Suprapubic skin (tissue), 4 donors: ENCODE results near the gene PHACTR4. TPM values are rescaled to one million over a fixed set of nuclear protein-coding genes. Genes with fewer than 3 reads are reported as not detected.

Source experiments
- DNase-seq, 2 donors: peaks; one replicate each; pipeline ENCODE4 v3.0.0-alpha.2; 2019; ENCODE audit warnings: low spot score in 2 of 2
- H3K27ac ChIP-seq: fragments of 200-600 bp; sonication (generic); one replicate; pipeline ENCODE4 v1.5.1; 2019
- H3K27me3 ChIP-seq: fragments of 200-600 bp; sonication (generic); one replicate; pipeline ENCODE4 v1.5.1; 2019
- H3K36me3 ChIP-seq: fragments of 200-600 bp; sonication (generic); one replicate; pipeline ENCODE4 v1.5.1; 2019
- H3K4me1 ChIP-seq: fragments of 200-600 bp; sonication (generic); one replicate; pipeline ENCODE4 v1.5.1; 2019
- H3K4me3 ChIP-seq: fragments of 200-600 bp; sonication (generic); one replicate; pipeline ENCODE4 v1.5.1; 2019; ENCODE audit warnings: mild to moderate bottlenecking
- H3K9me3 ChIP-seq: fragments of 200-600 bp; sonication (generic); one replicate; pipeline ENCODE4 v1.5.1; 2019
- EP300 ChIP-seq: sonication (generic); formaldehyde crosslinking; IDR thresholded peaks from one replicate; pipeline ENCODE4 v1.6.1; 2017; ENCODE audit warnings: antibody characterized with exemption
- POLR2A ChIP-seq, 2 donors: fragments of 450-650 bp; IDR thresholded peaks; one replicate each; pipeline ENCODE4 v1.6.1; 2017; ENCODE audit warnings: antibody characterized with exemption in 2 of 2, mild to moderate bottlenecking in 2 of 2, moderate library complexity in 2 of 2
- POLR2AphosphoS5 ChIP-seq, 3 donors: sonication (generic); formaldehyde crosslinking; IDR thresholded peaks; one replicate each; pipeline ENCODE4 v1.6.1; 2017; ENCODE audit warnings: antibody characterized with exemption in 3 of 3
- WGBS: methylation state at CpG from one replicate; pipeline ENCODE4 v1.1.5; 2018; 5-methylcytosine and 5-hydroxymethylcytosine counted together
- total RNA-seq, 4 donors: library from RNA; depleted of rRNA; stranded (reverse); fragments of >200 nt; gene quantifications; one replicate each; pipeline ENCODE4 v1.1.0, GENCODE V29; 2016
- TF ChIP-seq, protein P1 (sequence below), 2 donors: fragments of 200-600 bp in 1 of 2; fragments of 450-650 bp in 1 of 2; sonication (generic) in 1 of 2; IDR thresholded peaks; one replicate each; pipeline ENCODE4 v1.5.1; 2016 to 2019; ENCODE audit warnings: antibody characterized with exemption in 2 of 2, mild to moderate bottlenecking in 1 of 2, moderate library complexity in 1 of 2

The PHACTR4 gene
- total RNA-seq, 4 donors from 2014 or later: 29.0 to 64.2 (median 47.5) TPM

DNA sequence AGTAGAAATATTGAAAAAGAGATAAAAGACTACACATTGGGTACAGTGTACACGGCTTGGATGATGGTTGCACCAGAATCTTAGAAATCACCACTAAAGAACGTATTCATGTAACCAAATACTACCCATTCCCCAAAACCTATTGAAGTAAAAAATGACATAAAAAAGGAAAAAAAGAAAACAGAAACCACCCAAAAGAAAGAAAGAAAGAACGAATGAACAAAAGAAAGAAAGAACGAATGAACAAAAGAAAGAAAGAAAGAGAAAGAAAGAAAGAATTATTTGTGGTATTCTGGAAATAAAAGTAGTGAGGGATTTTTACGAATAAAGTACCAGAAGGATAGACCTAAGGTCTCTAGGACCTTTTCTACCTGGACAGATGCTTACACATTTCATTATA lies 42.1 kb downstream of the PHACTR4 start:
- no peak overlapping the region for H3K27ac ChIP-seq
- no peak overlapping the region for H3K4me3 ChIP-seq
- no peaks in the 10 kb centered on the region for H3K9me3 ChIP-seq
- no peak for DNase-seq
- TF ChIP-seq POLR2A (IDR thresholded peaks at IDR 0.05) (no peak), POLR2AphosphoS5 (IDR thresholded peaks at IDR 0.05) (no peak), EP300 (no peak)
- TF ChIP-seq, protein P1, sequence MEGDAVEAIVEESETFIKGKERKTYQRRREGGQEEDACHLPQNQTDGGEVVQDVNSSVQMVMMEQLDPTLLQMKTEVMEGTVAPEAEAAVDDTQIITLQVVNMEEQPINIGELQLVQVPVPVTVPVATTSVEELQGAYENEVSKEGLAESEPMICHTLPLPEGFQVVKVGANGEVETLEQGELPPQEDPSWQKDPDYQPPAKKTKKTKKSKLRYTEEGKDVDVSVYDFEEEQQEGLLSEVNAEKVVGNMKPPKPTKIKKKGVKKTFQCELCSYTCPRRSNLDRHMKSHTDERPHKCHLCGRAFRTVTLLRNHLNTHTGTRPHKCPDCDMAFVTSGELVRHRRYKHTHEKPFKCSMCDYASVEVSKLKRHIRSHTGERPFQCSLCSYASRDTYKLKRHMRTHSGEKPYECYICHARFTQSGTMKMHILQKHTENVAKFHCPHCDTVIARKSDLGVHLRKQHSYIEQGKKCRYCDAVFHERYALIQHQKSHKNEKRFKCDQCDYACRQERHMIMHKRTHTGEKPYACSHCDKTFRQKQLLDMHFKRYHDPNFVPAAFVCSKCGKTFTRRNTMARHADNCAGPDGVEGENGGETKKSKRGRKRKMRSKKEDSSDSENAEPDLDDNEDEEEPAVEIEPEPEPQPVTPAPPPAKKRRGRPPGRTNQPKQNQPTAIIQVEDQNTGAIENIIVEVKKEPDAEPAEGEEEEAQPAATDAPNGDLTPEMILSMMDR (IDR thresholded peaks at IDR 0.05): no peak
- peaks cover 2% of the 10 kb centered on the region for H3K4me1 ChIP-seq
- H3K27me3 ChIP-seq: no peaks in the 10 kb centered on the region
- WGBS: 91% methylated on average over 5 of the region's 5 CpGs
- H3K36me3 ChIP-seq: peaks cover 12% of the 10 kb centered on the region

DNA sequence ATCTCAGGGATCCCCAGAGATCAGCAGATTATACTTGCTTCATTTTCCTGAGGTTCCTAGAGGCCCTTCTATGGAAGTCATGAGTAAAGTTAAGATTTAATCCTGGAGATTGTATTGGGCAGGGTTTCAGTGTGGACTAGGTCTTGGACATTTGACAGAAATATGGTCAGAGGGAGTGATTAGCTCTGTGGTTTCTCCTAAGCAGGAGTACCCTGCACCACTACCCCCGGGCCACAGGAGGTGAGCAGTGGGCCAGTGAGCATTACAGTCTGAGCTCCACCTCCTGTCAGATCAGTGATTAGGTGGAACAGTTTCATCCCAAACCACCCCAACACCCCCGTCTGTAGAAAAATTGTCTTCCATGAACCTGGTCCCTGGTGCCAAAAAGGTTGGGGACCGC lies 43.2 kb downstream of the PHACTR4 start:
- WGBS: 81% methylated on average over 3 of the region's 3 CpGs
- H3K36me3 ChIP-seq: peaks cover 12% of the 10 kb centered on the region
- no peaks in the 10 kb centered on the region for H3K27me3 ChIP-seq
- H3K4me1 ChIP-seq: peaks cover 8% of the 10 kb centered on the region
- no peak overlapping the region for H3K4me3 ChIP-seq
- TF ChIP-seq, protein P1 (IDR thresholded peaks at IDR 0.05): no peak
- TF ChIP-seq POLR2AphosphoS5 (IDR thresholded peaks at IDR 0.05) (no peak), EP300 (no peak), POLR2A (IDR thresholded peaks at IDR 0.05) (no peak)
- no peaks in the 10 kb centered on the region for H3K9me3 ChIP-seq
- no peak for DNase-seq
- H3K27ac ChIP-seq: no peak overlapping the region

DNA sequence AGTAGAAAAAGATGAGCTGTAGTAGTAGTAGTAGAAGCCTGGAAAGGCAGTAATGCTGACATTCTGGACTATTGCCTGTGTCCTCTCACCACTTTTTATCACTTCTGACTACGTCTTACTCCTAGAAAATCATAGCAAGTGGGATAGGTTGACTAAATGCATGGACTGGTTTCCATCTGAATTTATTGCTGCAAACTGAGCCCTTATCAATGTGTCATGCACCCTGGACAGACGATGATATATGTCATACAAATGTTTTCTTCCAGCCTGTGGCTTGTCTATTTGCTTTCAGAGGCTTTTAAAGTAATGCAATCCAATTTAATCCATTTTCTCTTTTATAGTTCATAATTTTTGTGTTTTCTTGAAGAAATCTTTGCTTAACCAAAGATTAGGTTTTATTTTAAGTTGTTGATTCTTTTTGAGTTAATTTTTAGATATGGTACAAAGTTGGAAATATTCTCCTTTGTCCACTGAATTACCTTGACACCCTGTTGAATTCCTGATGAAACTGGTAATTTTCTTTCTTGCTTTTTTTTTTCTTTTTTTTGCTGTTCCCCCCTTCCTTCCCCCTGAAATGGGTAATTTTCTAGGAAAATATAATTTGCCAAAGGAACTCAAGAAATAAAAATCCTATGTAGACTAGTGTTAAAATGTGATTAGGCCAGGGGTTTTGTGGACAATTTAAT lies 47.1 kb downstream of the PHACTR4 start:
- WGBS: 69% methylated on average over 2 of the region's 2 CpGs
- H3K9me3 ChIP-seq: no peaks in the 10 kb centered on the region
- H3K27me3 ChIP-seq: no peaks in the 10 kb centered on the region
- peaks cover 5% of the 10 kb centered on the region for H3K4me1 ChIP-seq
- no peaks in the 10 kb centered on the region for H3K36me3 ChIP-seq
- no peak for DNase-seq
- H3K4me3 ChIP-seq: no peak overlapping the region
- TF ChIP-seq EP300 (no peak), POLR2AphosphoS5 (IDR thresholded peaks at IDR 0.05) (no peak), POLR2A (IDR thresholded peaks at IDR 0.05) (no peak)
- TF ChIP-seq, protein P1 (IDR thresholded peaks at IDR 0.05): no peak
- H3K27ac ChIP-seq: no peak overlapping the region

DNA sequence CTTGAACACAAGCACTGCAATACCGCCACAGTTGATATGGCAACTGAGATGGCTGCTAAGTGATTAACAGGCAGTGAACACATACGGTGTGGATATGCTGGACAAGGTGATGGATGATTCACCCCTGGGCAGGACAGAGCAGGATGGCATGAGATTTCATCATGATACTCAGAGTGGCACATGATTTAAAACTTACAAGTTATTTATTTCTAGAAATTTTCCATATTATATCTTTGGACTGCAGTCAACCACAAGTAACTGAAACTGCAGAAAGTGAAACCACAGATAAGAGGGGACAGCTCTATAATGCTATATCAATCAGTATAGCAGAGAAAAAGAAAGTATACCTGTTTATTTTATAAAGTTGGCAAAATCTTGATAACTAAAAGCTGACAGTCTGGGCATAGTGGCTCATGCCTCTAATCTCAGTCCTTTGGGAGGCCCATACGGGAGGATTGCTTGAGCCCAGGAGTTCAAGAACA lies 47.9 kb downstream of the PHACTR4 start:
- 48% methylated on average over 3 of the region's 3 CpGs for WGBS
- TF ChIP-seq POLR2A (IDR thresholded peaks at IDR 0.05): no peak
- TF ChIP-seq, protein P1 (IDR thresholded peaks at IDR 0.05): no peak
- TF ChIP-seq EP300: no peak
- TF ChIP-seq POLR2AphosphoS5 (IDR thresholded peaks at IDR 0.05): no peak
- peaks cover 5% of the 10 kb centered on the region for H3K4me1 ChIP-seq
- no peaks in the 10 kb centered on the region for H3K9me3 ChIP-seq
- H3K27ac ChIP-seq: peak overlapping the region; percentile 28
- no peak for DNase-seq
- no peak overlapping the region for H3K4me3 ChIP-seq
- H3K27me3 ChIP-seq: no peaks in the 10 kb centered on the region
- no peaks in the 10 kb centered on the region for H3K36me3 ChIP-seq

DNA sequence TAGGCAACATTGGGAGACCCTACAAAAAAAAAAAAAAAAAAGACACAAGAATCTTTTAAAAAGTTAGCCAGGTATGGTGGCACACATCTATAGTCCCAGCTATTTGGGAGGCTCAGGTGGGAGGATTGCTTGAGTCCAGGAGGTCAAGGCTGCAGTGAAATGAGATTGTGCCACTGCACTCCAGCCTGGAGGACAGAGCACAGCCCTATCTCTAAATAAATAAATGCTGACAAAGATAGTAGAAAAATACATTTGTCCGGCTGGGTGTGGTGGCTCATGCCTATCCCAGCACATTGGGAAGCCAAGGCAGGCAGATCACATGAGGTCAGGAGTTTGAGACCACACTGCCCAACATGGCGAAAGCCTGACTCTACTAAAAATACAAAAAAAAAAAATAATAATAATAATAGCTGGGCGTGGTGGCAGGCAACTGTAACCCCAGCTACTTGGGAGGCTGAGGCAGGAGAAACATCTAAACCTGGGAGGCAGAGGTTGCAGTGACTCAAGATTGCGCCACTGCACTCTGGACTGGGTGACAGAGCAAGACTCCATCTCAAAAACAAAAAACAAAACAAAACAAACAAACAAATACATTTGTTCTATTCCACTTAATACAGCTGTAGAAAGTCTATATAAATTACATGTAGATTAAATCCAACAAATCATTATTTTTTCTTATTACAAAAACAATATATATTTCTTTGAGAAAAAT lies 48.5 kb downstream of the PHACTR4 start:
- Histone ChIP-seq H3K36me3 (no peaks in the 10 kb centered on the region), H3K4me1 (peaks cover 5% of the 10 kb centered on the region), H3K27ac (peak overlapping the region; percentile 28), H3K27me3 (no peaks in the 10 kb centered on the region), H3K9me3 (no peaks in the 10 kb centered on the region), H3K4me3 (no peak overlapping the region)
- no peak for TF ChIP-seq POLR2A (IDR thresholded peaks at IDR 0.05)
- TF ChIP-seq EP300: no peak
- no peak for TF ChIP-seq POLR2AphosphoS5 (IDR thresholded peaks at IDR 0.05)
- no peak for DNase-seq
- WGBS: 92% methylated on average over 4 of the region's 4 CpGs
